Osteocyte (in vitro differentiated cells): ENCODE data around the gene ZFP57. TPM values are rescaled to one million over a fixed set of nuclear protein-coding genes. Genes with fewer than 3 reads are reported as not detected.

Experiments used
- DNase-seq: peaks from one replicate; pipeline ENCODE4 v3.0.0; 2021; ENCODE audit warnings: mixed read lengths; ENCODE audit not compliant: unreplicated experiment; ENCODE audit errors: extremely low spot score
- H3K27ac Mint-ChIP-seq: one replicate; pipeline ENCODE4 v1.8.0; 2021; ENCODE audit warnings: mild to moderate bottlenecking, mixed read lengths; ENCODE audit not compliant: unreplicated experiment
- H3K27me3 Mint-ChIP-seq: one replicate; pipeline ENCODE4 v1.8.0; 2021; ENCODE audit warnings: mixed read lengths; ENCODE audit not compliant: unreplicated experiment
- H3K36me3 Mint-ChIP-seq: one replicate; pipeline ENCODE4 v1.8.0; 2021; ENCODE audit warnings: mixed read lengths; ENCODE audit not compliant: unreplicated experiment
- H3K4me1 Mint-ChIP-seq: one replicate; pipeline ENCODE4 v1.8.0; 2021; ENCODE audit warnings: mixed read lengths; ENCODE audit not compliant: unreplicated experiment
- H3K4me3 Mint-ChIP-seq: one replicate; pipeline ENCODE4 v1.8.0; 2021; ENCODE audit warnings: mild to moderate bottlenecking, moderate library complexity, mixed read lengths; ENCODE audit not compliant: unreplicated experiment
- H3K9me3 Mint-ChIP-seq: one replicate; pipeline ENCODE4 v1.8.0; 2021; ENCODE audit warnings: mixed read lengths; ENCODE audit not compliant: unreplicated experiment
- CTCF ChIP-seq: fragments of 200-600 bp; sonication (generic); IDR thresholded peaks from 2 replicates; pipeline ENCODE4 v1.5.0; 2021; ENCODE audit warnings: antibody characterized with exemption, mild to moderate bottlenecking, moderate library complexity
- total RNA-seq: library from RNA; stranded (reverse); gene quantifications from 2 replicates; pipeline ENCODE4 v1.2.1, GENCODE V29; 2021

Gene ZFP57
- total RNA-seq, 1 donor from 2014 or later, result not detected

DNA sequence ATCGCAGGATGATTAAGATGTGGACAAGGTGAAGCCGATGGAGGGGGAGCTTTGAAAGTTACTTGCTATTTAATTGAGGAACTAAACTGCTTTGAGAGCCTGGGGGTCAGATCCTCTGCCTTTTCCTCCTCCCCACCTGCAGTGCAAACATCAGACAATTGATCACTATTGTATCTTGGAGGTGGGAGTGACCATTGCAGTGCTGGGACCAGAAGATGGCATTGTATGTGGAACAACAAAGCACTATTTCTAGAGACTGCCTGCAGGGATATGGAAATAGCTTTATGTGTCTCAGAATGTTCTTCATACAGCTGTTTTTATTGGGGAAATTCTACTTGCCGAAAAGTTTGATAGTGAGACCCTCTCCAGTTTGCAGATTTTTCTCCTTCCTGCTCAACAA is 19.9 kb downstream of the ZFP57 start:
- Mint-ChIP-seq H3K4me1 (peaks cover 28% of the 10 kb centered on the region), H3K9me3 (no peaks in the 10 kb centered on the region), H3K27ac (no peak overlapping the region), H3K4me3 (no peak overlapping the region), H3K27me3 (peaks cover 6% of the 10 kb centered on the region), H3K36me3 (no peaks in the 10 kb centered on the region)
- DNase-seq, result no peak
- TF ChIP-seq CTCF, result no peak

GRCh38 chr6:29656798-29657197 is 24.2 kb downstream of the ZFP57 start, which contains the start of gene MOG:
MOG (plus strand) TSS chr6:29657092; CDS start chr6:29657210, 118 bp downstream.
- TF ChIP-seq CTCF, result no peak
- Mint-ChIP-seq H3K4me1 (peaks cover 17% of the 10 kb centered on the region), H3K36me3 (no peaks in the 10 kb centered on the region), H3K4me3 (no peak within 1 kb of the TSS), H3K27ac (no peak within 1 kb of the TSS), H3K9me3 (no peaks in the 10 kb centered on the region), H3K27me3 (peaks cover 14% of the 10 kb centered on the region)
- DNase-seq, result no peak

- Mint-ChIP-seq H3K9me3 (no peaks in the 10 kb centered on the region), H3K27ac (no peak overlapping the region), H3K4me1 (peaks cover 13% of the 10 kb centered on the region), H3K27me3 (peaks cover 14% of the 10 kb centered on the region), H3K4me3 (no peak overlapping the region), H3K36me3 (no peaks in the 10 kb centered on the region)
- TF ChIP-seq CTCF, result no peak
- DNase-seq, result no peak
Observed at GRCh38 chr6:29656157-29656556, 24.8 kb downstream of the ZFP57 start.

- no peak overlapping the region for H3K27ac Mint-ChIP-seq
Observed at GRCh38 chr6:29655658-29656057, 25.3 kb downstream of the ZFP57 start.

DNA sequence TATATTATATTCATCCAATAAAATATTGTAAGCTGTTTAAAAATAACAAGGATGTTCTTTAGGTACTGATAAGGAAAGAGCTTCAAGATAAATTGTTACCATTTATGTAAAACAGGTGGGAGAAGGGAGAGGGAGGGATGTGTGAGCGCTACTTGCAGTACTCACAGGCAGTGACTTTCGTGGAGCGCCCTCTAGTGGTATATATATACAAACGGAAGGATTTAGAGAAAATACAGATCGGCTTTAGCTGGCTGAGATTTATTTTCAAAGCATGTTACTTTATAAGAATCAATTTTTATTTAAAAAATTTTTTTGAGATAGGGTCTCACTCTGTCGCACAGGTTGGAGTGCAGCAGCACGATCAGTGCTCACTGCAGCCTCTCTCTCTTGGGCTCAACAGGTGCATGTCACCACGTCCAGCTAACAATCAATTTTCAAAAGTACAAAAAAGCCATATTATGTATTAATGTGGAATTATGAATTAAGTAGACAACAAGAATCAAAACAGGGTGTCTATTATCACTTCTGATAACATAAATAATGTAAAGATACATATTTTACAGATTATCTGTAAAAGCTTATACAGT is 27.4 kb downstream of the ZFP57 start:
- no peak for DNase-seq
- no peaks in the 10 kb centered on the region for H3K9me3 Mint-ChIP-seq
- TF ChIP-seq CTCF, result peak; percentile 82

More at GRCh38 chr6:29655658-29656057, 25.3 kb downstream of the ZFP57 start:
- Mint-ChIP-seq H3K27me3 (peaks cover 14% of the 10 kb centered on the region), H3K4me1 (peaks cover 9% of the 10 kb centered on the region), H3K36me3 (no peaks in the 10 kb centered on the region), H3K4me3 (no peak overlapping the region), H3K9me3 (no peaks in the 10 kb centered on the region)
- no peak for TF ChIP-seq CTCF
- no peak for DNase-seq

More for the DNA sequence above, 27.4 kb downstream of the ZFP57 start:
- Mint-ChIP-seq H3K4me3 (no peak overlapping the region), H3K4me1 (peaks cover 15% of the 10 kb centered on the region), H3K27me3 (peaks cover 14% of the 10 kb centered on the region), H3K27ac (no peak overlapping the region), H3K36me3 (no peaks in the 10 kb centered on the region)
